Testis (tissue), 3 donors: ENCODE measurements around the gene CNGB1. TPM values are rescaled to one million over a fixed set of nuclear protein-coding genes. Genes with fewer than 3 reads are reported as not detected.
"Not testable (repeated sequence)": the region's sequence is repeated elsewhere in the genome, so short reads cannot be mapped to it uniquely, and the experiment has no call there.

Experiments
- DNase-seq: peaks from one replicate; pipeline ENCODE4 v3.0.0-alpha.2; 2019
- H3K27ac ChIP-seq, 2 donors: fragments of 200-600 bp; sonication (generic); one replicate each; pipeline ENCODE4 v1.5.1; 2019
- H3K27me3 ChIP-seq: fragments of 200-600 bp; sonication (generic); one replicate; pipeline ENCODE4 v1.5.1; 2019
- H3K36me3 ChIP-seq: fragments of 200-600 bp; sonication (generic); one replicate; pipeline ENCODE4 v1.5.1; 2017; ENCODE audit warnings: low read depth; ENCODE audit errors: missing control alignments
- H3K4me1 ChIP-seq: fragments of 200-600 bp; sonication (generic); one replicate; pipeline ENCODE4 v1.5.1; 2019
- H3K4me3 ChIP-seq, 2 donors: fragments of 200-600 bp; sonication (generic); one replicate each; pipeline ENCODE4 v1.5.1; 2017 to 2019
- H3K9me3 ChIP-seq: fragments of 200-600 bp; sonication (generic); one replicate; pipeline ENCODE4 v1.5.1; 2017
- POLR2A ChIP-seq: fragments of 450-650 bp; IDR thresholded peaks from one replicate; pipeline ENCODE4 v1.6.1; 2017; ENCODE audit warnings: antibody characterized with exemption, mild to moderate bottlenecking, moderate library complexity
- WGBS, 2 donors: methylation state at CpG; one replicate each; pipeline ENCODE4 v1.1.5; 2018; 5-methylcytosine and 5-hydroxymethylcytosine counted together
- intact Hi-C: fragments of 100-400 bp; cut with DNase I; formaldehyde crosslinking; loops from one replicate; pipeline ENCODE4 v1.15.1; 2023; ENCODE audit warnings: low total_unique reads
- polyA plus RNA-seq: library from polyadenylated mRNA; stranded (reverse); fragments of 350-450 nt; fragmentation: Illumina TruSeq; extraction: RNeasy Lipid Tissue Mini Kit (QIAGEN cat#74804); gene quantifications from one replicate; pipeline ENCODE4 v1.2.3, GENCODE V29; 2014; ENCODE audit warnings: low read depth, low replicate concordance; ENCODE audit not compliant: insufficient read depth
- total RNA-seq, 2 donors: library from RNA; depleted of rRNA; stranded (reverse); fragments of >200 nt; gene quantifications; one replicate each; pipeline ENCODE4 v1.2.3, GENCODE V29; 2016
- TF ChIP-seq, protein P1 (sequence below), 3 experiments: fragments of 450-650 bp in 2 of 3; fragments of 200-600 bp in 1 of 3; sonication (generic) in 1 of 3; IDR thresholded peaks; one replicate each; pipeline ENCODE4 v1.5.1; 2016 to 2019; ENCODE audit warnings: antibody characterized with exemption in 3 of 3, mild to moderate bottlenecking in 2 of 3, moderate library complexity in 1 of 3

Gene CNGB1
- total and polyA plus RNA-seq, 3 donors from 2014 or later: 0.76 to 1.2 (median 0.87) TPM

DNA sequence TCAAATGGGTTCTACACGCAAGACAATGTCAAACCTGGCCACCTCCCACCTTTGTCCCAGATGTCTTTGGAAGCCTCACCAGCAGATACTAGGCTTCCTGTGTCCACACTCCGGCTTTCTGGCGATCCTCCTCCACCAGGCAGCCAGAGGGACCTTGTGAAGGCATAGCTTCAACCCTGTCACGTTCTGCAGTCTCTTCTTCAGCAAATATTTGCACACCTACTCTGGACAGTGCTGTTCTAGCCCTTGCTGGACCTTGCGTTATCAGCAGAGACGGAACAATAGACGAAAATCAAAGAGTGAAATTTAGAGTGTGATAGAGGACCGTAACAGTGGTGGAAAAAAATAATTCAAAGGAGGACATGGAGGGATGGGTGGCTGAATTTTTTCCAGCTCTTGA, 130.1 kb downstream of the CNGB1 start:
- H3K36me3 ChIP-seq: no peaks in the 10 kb centered on the region
- no peak overlapping the region for H3K4me3 ChIP-seq
- no peaks in the 10 kb centered on the region for H3K27me3 ChIP-seq
- H3K27ac ChIP-seq: no peak overlapping the region
- intact Hi-C loops: no loop called here
- H3K4me1 ChIP-seq: no peaks in the 10 kb centered on the region
- no peaks in the 10 kb centered on the region for H3K9me3 ChIP-seq
- TF ChIP-seq, protein P1, sequence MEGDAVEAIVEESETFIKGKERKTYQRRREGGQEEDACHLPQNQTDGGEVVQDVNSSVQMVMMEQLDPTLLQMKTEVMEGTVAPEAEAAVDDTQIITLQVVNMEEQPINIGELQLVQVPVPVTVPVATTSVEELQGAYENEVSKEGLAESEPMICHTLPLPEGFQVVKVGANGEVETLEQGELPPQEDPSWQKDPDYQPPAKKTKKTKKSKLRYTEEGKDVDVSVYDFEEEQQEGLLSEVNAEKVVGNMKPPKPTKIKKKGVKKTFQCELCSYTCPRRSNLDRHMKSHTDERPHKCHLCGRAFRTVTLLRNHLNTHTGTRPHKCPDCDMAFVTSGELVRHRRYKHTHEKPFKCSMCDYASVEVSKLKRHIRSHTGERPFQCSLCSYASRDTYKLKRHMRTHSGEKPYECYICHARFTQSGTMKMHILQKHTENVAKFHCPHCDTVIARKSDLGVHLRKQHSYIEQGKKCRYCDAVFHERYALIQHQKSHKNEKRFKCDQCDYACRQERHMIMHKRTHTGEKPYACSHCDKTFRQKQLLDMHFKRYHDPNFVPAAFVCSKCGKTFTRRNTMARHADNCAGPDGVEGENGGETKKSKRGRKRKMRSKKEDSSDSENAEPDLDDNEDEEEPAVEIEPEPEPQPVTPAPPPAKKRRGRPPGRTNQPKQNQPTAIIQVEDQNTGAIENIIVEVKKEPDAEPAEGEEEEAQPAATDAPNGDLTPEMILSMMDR (IDR thresholded peaks at IDR 0.05): no peak
- no peak for TF ChIP-seq POLR2A
- DNase-seq: no peak
- 91 to 93% methylated on average over 8 of the region's 8 CpGs for WGBS, 2 donors

DNA sequence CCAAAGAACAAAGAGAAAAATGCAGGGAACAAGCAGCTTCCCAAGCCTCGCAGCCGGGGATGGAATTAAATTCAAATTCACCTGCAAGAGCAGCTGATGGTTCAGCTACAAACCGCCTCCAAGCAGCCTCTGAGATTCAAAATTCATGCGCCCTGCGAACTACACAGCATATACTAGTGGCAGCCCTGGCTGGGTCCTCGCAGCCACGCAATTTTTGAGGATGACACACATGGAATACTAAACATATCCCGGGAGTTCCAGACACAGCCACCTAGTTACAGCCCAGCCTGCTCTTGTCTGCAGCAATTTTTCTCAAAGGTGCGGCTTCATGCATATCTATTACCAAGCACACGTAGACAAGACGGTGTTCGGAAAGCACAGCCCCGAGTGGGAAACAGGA, 132.8 kb downstream of the CNGB1 start:
- intact Hi-C loops: no loop called here
- DNase-seq: no peak
- H3K4me3 ChIP-seq: no peak overlapping the region
- no peaks in the 10 kb centered on the region for H3K36me3 ChIP-seq
- no peaks in the 10 kb centered on the region for H3K27me3 ChIP-seq
- no peak overlapping the region for H3K27ac ChIP-seq
- H3K4me1 ChIP-seq: no peaks in the 10 kb centered on the region
- 56 to 65% methylated on average over 13 of the region's 13 CpGs for WGBS, 2 donors
- TF ChIP-seq POLR2A: no peak
- TF ChIP-seq, protein P1 (IDR thresholded peaks at IDR 0.05): no peak
- H3K9me3 ChIP-seq: no peaks in the 10 kb centered on the region

DNA sequence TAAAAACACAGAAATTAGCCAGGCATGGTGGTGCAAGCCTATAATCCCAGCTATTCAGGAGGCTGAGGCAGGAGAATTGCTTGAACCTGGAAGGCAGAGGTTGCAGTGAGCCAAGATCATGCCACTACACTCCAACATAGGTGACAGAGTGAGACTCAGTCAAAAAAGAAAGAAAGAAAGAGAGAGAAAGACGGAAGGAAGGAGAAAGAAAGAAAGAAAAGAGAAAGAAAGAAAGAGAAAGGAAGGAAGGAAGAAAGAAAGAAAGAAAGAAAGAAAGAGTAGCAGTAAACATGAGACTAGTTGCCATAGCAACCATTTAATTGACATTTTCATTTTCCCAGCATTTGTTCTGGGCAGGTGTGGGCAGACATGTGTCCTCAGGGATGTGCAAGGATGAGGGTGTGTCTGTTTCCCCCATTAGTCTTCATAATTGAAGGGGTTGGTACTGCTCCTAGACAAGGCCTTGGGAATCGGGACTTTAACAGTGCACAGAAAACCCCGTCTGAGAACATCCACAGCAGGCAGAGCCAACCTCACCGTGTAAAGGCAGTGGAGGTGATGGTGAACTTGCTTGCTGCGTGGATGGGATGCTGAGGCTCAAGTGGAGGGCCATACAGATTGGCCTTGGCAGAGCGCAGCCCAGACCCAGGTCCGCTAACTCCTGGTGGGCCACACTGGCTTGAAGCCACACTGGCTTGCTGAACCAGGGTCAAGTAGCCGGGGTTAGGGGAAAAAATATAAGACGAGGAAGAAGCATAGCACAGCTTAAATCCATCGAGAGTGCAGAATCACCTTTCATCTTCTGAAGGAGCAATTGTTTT, 133.4 kb downstream of the CNGB1 start:
- WGBS, 2 donors: 62% methylated on average over 10 of the region's 10 CpGs

DNA sequence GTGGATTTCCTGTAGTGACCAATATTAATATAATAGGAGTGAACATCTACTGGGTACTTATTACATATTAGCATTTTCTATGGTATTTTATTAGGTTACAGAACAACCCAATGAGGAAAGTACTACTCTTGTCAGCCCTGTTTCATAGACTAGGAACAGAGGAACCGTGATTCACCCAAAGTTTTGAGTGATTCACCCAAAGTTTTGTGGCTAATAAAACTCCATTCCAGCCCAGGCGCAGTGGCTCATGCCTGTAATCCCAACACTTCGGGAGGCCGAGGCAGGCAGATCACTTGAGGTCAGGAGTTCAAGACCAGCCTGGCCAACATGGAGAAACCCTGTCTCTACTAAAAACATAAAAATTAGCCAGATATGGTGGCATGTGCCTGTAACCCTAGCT, 135.5 kb downstream of the CNGB1 start:
- DNase-seq, H3K9me3 ChIP-seq, H3K36me3 ChIP-seq, H3K27ac ChIP-seq, intact Hi-C loops, H3K4me3 ChIP-seq, H3K27me3 ChIP-seq, H3K4me1 ChIP-seq: not testable (repeated sequence)
- 91 to 92% methylated on average over 4 of the region's 4 CpGs for WGBS, 2 donors

More for the DNA sequence above, 133.4 kb downstream of the CNGB1 start:
- DNase-seq: no peak
- intact Hi-C loops: no loop called here
- Histone ChIP-seq H3K27ac (no peak overlapping the region), H3K4me3 (no peak overlapping the region), H3K4me1 (no peaks in the 10 kb centered on the region), H3K27me3 (no peaks in the 10 kb centered on the region), H3K36me3 (no peaks in the 10 kb centered on the region), H3K9me3 (no peaks in the 10 kb centered on the region)
- TF ChIP-seq, protein P1 (IDR thresholded peaks at IDR 0.05): no peak
- TF ChIP-seq POLR2A: no peak

DNA sequence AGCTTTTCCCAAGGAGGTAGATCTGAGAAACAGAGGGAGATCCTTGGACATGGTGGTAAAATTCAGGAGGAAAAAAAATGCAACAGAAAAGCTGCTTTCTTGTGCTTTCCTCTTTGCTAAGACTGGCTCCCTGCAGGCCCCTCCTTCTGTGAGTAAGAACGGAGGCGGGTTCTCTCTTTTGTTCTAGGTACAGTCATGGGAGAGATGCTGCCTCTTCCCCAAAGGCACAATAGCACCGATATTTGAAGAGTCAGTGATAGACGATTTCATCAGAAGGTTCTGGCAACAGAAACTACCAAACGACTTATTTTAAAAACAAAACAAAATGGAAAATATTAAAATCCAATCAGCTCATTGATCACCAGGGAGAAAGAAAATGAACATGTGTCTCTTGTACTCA, 136.0 kb downstream of the CNGB1 start:
- no peak overlapping the region for H3K27ac ChIP-seq
- no peak overlapping the region for H3K4me3 ChIP-seq
- no peaks in the 10 kb centered on the region for H3K27me3 ChIP-seq
- H3K9me3 ChIP-seq: no peaks in the 10 kb centered on the region
- intact Hi-C loops: no loop called here
- TF ChIP-seq POLR2A: no peak
- TF ChIP-seq, protein P1 (IDR thresholded peaks at IDR 0.05): no peak
- H3K4me1 ChIP-seq: no peaks in the 10 kb centered on the region
- no peaks in the 10 kb centered on the region for H3K36me3 ChIP-seq
- WGBS, 2 donors: 77 to 82% methylated on average over 5 of the region's 5 CpGs
- no peak for DNase-seq

Other genes starting within 250 kb of the CNGB1 start
- 10 to 100 TPM; 52.7 to 53.5 TPM for gene KATNB1, start 235.4 kb downstream of the CNGB1 start, total RNA-seq
- gene KATNB1, start 235.4 kb downstream of the CNGB1 start, polyA plus RNA-seq: 105 TPM
- gene KIFC3, start 168.6 kb downstream of the CNGB1 start, total RNA-seq: 100 to 1,000 TPM; 137 to 185 TPM
- gene KIFC3, start 168.6 kb downstream of the CNGB1 start, polyA plus RNA-seq: 105 TPM
- gene ZNF319, start 29.5 kb upstream of the CNGB1 start, total RNA-seq: 10 to 100 TPM; 11.2 to 12.1 TPM
- gene ZNF319, start 29.5 kb upstream of the CNGB1 start, polyA plus RNA-seq: 10.4 TPM
- gene USB1, start 30.3 kb upstream of the CNGB1 start, total RNA-seq: 10 to 100 TPM; 62.4 to 63.7 TPM
- gene USB1, start 30.3 kb upstream of the CNGB1 start, polyA plus RNA-seq: 39.7 TPM
- 100 to 1,000 TPM; 194 to 300 TPM for gene MMP15, start 54.6 kb upstream of the CNGB1 start, total RNA-seq
- gene MMP15, start 54.6 kb upstream of the CNGB1 start, polyA plus RNA-seq: 80.6 TPM
- gene CFAP20, start 158.3 kb upstream of the CNGB1 start, total RNA-seq: 10 to 100 TPM; 91.5 to 92.4 TPM
- 98.6 TPM for gene CFAP20, start 158.3 kb upstream of the CNGB1 start, polyA plus RNA-seq
- 100 to 1,000 TPM; 101 to 119 TPM for gene CSNK2A2, start 227.0 kb upstream of the CNGB1 start, total RNA-seq
- gene CSNK2A2, start 227.0 kb upstream of the CNGB1 start, polyA plus RNA-seq: 299 TPM